Effector memory CD8-positive, alpha-beta T cell (primary cell): Measurements from ENCODE around the gene TIE1.

Experiments
- ATAC-seq: fragments of 150-1000 bp; cut with Tn5 transposase; replicated peaks from 2 replicates; pipeline ENCODE4 v1.10.0; 2021; ENCODE audit warnings: mild to moderate bottlenecking, moderate library complexity
- DNase-seq, 3 experiments: peaks; one replicate each; pipeline ENCODE4 v3.0.0; 2021
- H3K27ac Mint-ChIP-seq, 2 donors: one replicate each; pipeline ENCODE4 v1.8.0; 2022; ENCODE audit warnings: mild to moderate bottlenecking in 2 of 2, mixed read lengths in 2 of 2, moderate library complexity in 2 of 2
- H3K27me3 Mint-ChIP-seq, 2 donors: one replicate each; pipeline ENCODE4 v1.8.0; 2022; ENCODE audit warnings: mixed read lengths in 2 of 2
- H3K36me3 Mint-ChIP-seq: one replicate; pipeline ENCODE4 v1.8.0; 2022; ENCODE audit warnings: mild to moderate bottlenecking, moderate library complexity, mixed read lengths; ENCODE audit not compliant: insufficient read depth
- H3K4me1 Mint-ChIP-seq, 2 donors: one replicate each; pipeline ENCODE4 v1.8.0; 2022; ENCODE audit warnings: low read depth in 2 of 2, mixed read lengths in 2 of 2
- H3K4me3 Mint-ChIP-seq, 2 donors: one replicate each; pipeline ENCODE4 v1.8.0; 2022; ENCODE audit warnings: mild to moderate bottlenecking in 2 of 2, mixed read lengths in 2 of 2, moderate library complexity in 2 of 2
- H3K9me3 Mint-ChIP-seq, 2 donors: one replicate each; pipeline ENCODE4 v1.8.0; 2022; ENCODE audit warnings: mixed read lengths in 2 of 2

TIE1 gene

GRCh38 chr1:43279161-43279560 lies 21.6 kb upstream of the TIE1 start:
- DNase-seq (no peak), ATAC-seq (no peak)
- H3K4me1 Mint-ChIP-seq: peaks cover 7 to 11% of the 10 kb centered on the region in 2 donors
- peaks cover 4% of the 10 kb centered on the region for H3K36me3 Mint-ChIP-seq
- H3K9me3 Mint-ChIP-seq: no peaks in the 10 kb centered on the region
- H3K27me3 Mint-ChIP-seq: peaks cover 19 to 38% of the 10 kb centered on the region in 2 donors
- H3K4me3 Mint-ChIP-seq: no peak overlapping the region
- H3K27ac Mint-ChIP-seq: no peak overlapping the region

- H3K27ac Mint-ChIP-seq: no peak overlapping the region
- ATAC-seq: no peak
Measured at GRCh38 chr1:43279666-43280065, 21.1 kb upstream of the TIE1 start.

GRCh38 chr1:43280692-43281091 lies 20.1 kb upstream of the TIE1 start:
- Mint-ChIP-seq H3K27ac (peak overlapping the region in 1 of 2 donors; percentile 15), H3K4me3 (no peak overlapping the region), H3K4me1 (peaks cover 0 to 4% of the 10 kb centered on the region in 2 donors), H3K27me3 (peaks cover 19 to 38% of the 10 kb centered on the region in 2 donors), H3K36me3 (no peaks in the 10 kb centered on the region), H3K9me3 (no peaks in the 10 kb centered on the region)
- DNase-seq (no peak), ATAC-seq (no peak)

More at GRCh38 chr1:43279666-43280065, 21.1 kb upstream of the TIE1 start:
- Mint-ChIP-seq H3K27me3 (peaks cover 19 to 38% of the 10 kb centered on the region in 2 donors), H3K4me3 (no peak overlapping the region), H3K4me1 (peaks cover 4 to 6% of the 10 kb centered on the region in 2 donors), H3K9me3 (no peaks in the 10 kb centered on the region), H3K36me3 (no peaks in the 10 kb centered on the region)
- no peak for DNase-seq

- DNase-seq: no peak
- Mint-ChIP-seq H3K36me3 (no peaks in the 10 kb centered on the region), H3K27me3 (peaks cover 25% of the 10 kb centered on the region in 2 donors), H3K9me3 (no peaks in the 10 kb centered on the region), H3K27ac (no peak overlapping the region), H3K4me3 (no peak overlapping the region), H3K4me1 (peaks cover 0 to 4% of the 10 kb centered on the region in 2 donors)
- ATAC-seq: no peak
Measured at GRCh38 chr1:43282220-43283195, 18.3 kb upstream of the TIE1 start.

DNA sequence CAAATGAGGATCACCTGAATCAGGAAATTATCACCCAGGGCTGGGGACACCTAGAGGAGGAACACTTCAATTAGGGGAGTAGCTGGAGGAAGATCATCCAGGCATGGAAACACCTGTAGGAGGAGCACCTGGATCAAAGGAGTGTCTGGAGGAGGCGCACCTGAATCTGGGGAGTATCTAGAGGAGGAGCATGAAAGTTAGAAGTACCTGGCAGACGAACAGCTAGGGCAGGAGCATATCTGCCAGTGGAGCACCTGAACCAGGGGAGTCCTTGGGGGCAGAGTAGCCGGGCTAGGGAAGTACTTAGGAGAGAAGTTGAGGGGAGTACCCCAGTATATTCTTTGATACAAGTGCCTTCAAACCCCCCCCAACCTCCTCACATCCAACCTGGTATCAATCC lies 16.7 kb upstream of the TIE1 start:
- Mint-ChIP-seq H3K4me1 (peaks cover 0 to 4% of the 10 kb centered on the region in 2 donors), H3K4me3 (no peak overlapping the region), H3K27ac (no peak overlapping the region), H3K9me3 (no peaks in the 10 kb centered on the region), H3K36me3 (no peaks in the 10 kb centered on the region), H3K27me3 (peaks cover 20 to 26% of the 10 kb centered on the region in 2 donors)
- ATAC-seq (no peak), DNase-seq (no peak)

DNA sequence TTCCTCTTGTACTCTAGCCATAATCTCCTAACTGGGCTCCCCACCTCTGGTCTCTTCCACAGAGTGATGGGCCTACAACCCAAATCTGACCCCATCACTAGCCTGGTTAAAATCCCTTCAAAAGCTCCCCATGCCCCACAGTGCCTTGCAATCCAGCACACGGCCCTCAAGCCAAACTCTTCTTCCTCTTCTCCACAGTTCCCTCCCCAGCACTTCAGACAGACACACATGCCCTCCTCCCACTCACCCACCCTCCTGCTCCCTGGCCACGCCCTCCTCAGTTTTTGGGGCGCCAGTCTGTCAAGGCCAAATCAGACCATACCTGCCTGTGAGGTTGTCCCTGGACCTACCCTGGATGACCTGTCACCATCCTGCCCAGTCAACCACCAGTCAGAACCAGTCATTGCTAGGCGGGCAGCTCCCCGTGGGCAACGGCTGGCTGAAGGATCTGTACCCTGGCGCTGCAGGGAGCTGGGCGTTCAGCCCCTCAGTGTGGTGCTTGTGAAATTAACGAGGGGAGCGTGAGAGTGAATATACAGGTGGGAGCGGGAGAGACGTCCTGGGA lies 16.2 kb upstream of the TIE1 start:
- Mint-ChIP-seq H3K4me1 (peaks cover 0 to 4% of the 10 kb centered on the region in 2 donors), H3K9me3 (no peaks in the 10 kb centered on the region), H3K27ac (no peak overlapping the region), H3K4me3 (no peak overlapping the region), H3K36me3 (no peaks in the 10 kb centered on the region), H3K27me3 (peaks cover 17 to 26% of the 10 kb centered on the region in 2 donors)
- DNase-seq: no peak
- ATAC-seq: no peak

DNA sequence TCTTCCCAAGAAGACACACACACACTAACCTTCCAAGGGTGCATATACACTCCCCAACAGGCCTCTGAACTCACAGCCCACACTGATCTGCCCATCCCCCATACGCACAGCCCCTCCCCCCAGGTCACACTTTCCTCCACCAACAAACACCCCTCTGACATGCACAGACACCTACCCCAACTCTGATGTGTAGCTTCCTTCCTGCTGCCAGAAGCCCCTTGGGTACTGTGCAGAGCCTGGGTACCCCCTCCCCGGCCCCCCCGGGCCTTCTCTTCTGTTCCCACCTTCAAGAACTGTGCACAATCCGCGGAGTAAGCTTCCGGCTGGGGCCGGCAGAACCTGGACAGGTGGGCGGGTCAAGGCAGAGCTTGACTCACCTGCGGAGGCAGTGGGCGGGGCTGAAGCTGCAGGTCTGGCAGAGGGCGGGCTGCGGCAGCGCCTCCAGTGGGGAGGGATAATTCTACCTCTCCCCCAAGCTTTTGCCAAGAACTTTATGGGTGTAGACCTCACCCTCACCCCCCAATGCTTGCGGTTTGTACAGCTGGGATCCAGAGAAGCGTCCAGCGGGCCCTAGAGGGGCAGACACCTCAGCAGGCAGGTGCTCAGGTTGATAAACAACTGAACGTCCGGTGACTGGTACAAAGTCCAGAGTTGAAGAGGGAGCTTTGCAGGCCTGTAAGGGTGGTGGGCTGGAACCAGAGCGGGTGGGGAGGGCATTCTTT lies 15.4 kb upstream of the TIE1 start, which contains the start of gene C1orf210:
Gene C1orf210, minus strand, starts transcription at position 313 of the 722 bp plus-strand sequence. CDS start 2,311 bp downstream, outside the sequence.
- no peak for DNase-seq

DNA sequence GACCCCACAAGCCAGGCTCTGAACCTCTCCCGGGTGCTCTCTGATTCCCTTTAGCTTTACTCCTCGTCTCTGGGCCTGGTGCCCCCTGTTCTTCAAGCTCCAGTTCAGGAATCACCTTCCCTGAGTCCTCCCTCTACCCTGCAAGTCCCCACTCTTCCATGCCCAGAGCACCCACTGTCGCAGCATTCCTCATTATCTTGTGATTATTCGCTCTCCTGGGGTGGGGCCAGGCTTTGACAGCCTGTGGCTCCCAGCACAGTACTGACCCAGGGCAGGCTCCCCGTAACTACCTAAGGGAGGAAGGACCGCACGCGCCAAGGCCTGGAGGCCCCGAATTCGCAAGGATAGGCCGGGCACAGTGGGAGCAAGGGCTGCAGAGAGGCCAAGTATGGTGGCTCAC lies 14.7 kb upstream of the TIE1 start:
- ATAC-seq: no peak
- no peak for DNase-seq
- Mint-ChIP-seq H3K4me3 (no peak overlapping the region), H3K9me3 (no peaks in the 10 kb centered on the region), H3K4me1 (peaks cover 0 to 4% of the 10 kb centered on the region in 2 donors), H3K27ac (no peak overlapping the region), H3K36me3 (no peaks in the 10 kb centered on the region), H3K27me3 (peaks cover 2 to 18% of the 10 kb centered on the region in 2 donors)

More for the DNA sequence above, 15.4 kb upstream of the TIE1 start, which contains the start of gene C1orf210:
- Mint-ChIP-seq H3K9me3 (no peaks in the 10 kb centered on the region), H3K4me3 (no peak within 1 kb of the TSS), H3K4me1 (peaks cover 0 to 4% of the 10 kb centered on the region in 2 donors), H3K27me3 (peaks cover 9 to 18% of the 10 kb centered on the region in 2 donors), H3K36me3 (no peaks in the 10 kb centered on the region), H3K27ac (no peak within 1 kb of the TSS)
- no peak for ATAC-seq

GRCh38 chr1:43286533-43286932 lies 14.2 kb upstream of the TIE1 start:
- H3K4me3 Mint-ChIP-seq: no peak overlapping the region

GRCh38 chr1:43288058-43288784 lies 12.6 kb upstream of the TIE1 start:
- Mint-ChIP-seq H3K27ac (no peak overlapping the region), H3K9me3 (no peaks in the 10 kb centered on the region), H3K27me3 (peaks cover 0 to 13% of the 10 kb centered on the region in 2 donors), H3K4me1 (peaks cover 0 to 4% of the 10 kb centered on the region in 2 donors), H3K4me3 (no peak overlapping the region), H3K36me3 (no peaks in the 10 kb centered on the region)
- ATAC-seq (no peak), DNase-seq (no peak)

More at GRCh38 chr1:43286533-43286932, 14.2 kb upstream of the TIE1 start:
- no peak for DNase-seq
- no peak for ATAC-seq
- peaks cover 0 to 18% of the 10 kb centered on the region in 2 donors for H3K27me3 Mint-ChIP-seq
- no peaks in the 10 kb centered on the region for H3K9me3 Mint-ChIP-seq
- no peak overlapping the region for H3K27ac Mint-ChIP-seq
- peaks cover 0 to 4% of the 10 kb centered on the region in 2 donors for H3K4me1 Mint-ChIP-seq
- no peaks in the 10 kb centered on the region for H3K36me3 Mint-ChIP-seq

GRCh38 chr1:43288785-43289706 lies 11.7 kb upstream of the TIE1 start:
- Mint-ChIP-seq H3K4me1 (peaks cover 0 to 4% of the 10 kb centered on the region in 2 donors), H3K36me3 (no peaks in the 10 kb centered on the region), H3K27ac (no peak overlapping the region), H3K9me3 (no peaks in the 10 kb centered on the region), H3K4me3 (no peak overlapping the region), H3K27me3 (peaks cover 0 to 13% of the 10 kb centered on the region in 2 donors)
- no peak for ATAC-seq
- DNase-seq: no peak

DNA sequence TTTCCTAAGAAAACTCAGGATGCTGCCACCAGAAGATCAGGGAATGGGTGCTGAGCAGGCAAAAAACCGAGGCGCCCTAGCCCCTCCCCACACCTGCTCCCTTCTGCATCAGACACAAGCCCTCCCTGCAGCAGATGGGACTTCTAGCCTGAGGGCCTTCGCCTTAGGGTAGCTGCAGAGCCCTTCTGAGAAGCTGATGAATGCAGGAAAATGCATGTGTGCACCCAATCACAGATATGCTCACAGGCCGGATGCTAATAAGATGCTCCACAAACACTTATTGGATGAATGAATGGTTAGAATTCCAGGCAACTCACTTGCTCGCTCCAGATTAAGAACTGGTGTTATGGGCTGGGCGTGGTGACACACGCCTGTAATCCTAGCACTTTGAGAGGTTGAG lies 8.6 kb upstream of the TIE1 start:
- Mint-ChIP-seq H3K36me3 (no peaks in the 10 kb centered on the region), H3K27ac (no peak overlapping the region), H3K4me3 (no peak overlapping the region), H3K27me3 (peaks cover 0 to 3% of the 10 kb centered on the region in 2 donors), H3K4me1 (peaks cover 0 to 4% of the 10 kb centered on the region in 2 donors), H3K9me3 (no peaks in the 10 kb centered on the region)
- DNase-seq (no peak), ATAC-seq (no peak)
